B cell (primary cell): Measurements from ENCODE around the gene NRK. TPM values are rescaled to one million over a fixed set of nuclear protein-coding genes. Genes with fewer than 3 reads are reported as not detected.

Experiments
- ATAC-seq: fragments of 200-7000 bp; cut with Tn5 transposase; one replicate; pipeline ENCODE4 v1.10.0; 2021; ENCODE audit warnings: low read depth, mild to moderate bottlenecking, moderate number of reproducible peaks, moderate library complexity
- CTCF ChIA-PET: fragments of 350-600 bp; sonication (Branson Sonifier 250); formaldehyde crosslinking; loops from one replicate; lab custom pipeline; 2021; ENCODE audit warnings: antibody characterized with exemption, inconsistent platforms; lab: Charles Lee
- POLR2A ChIA-PET: fragments of 350-600 bp; sonication (Branson Sonifier 250); formaldehyde crosslinking; loops from one replicate; lab custom pipeline; 2021; ENCODE audit warnings: antibody characterized with exemption; lab: Charles Lee
- DNase-seq: peaks from one replicate; pipeline ENCODE4 v3.0.0; 2013
- H2AFZ ChIP-seq: 2 replicates; pipeline ENCODE4 v1.6.1; 2012; ENCODE audit warnings: mild to moderate bottlenecking, low read depth, low read length; ENCODE audit not compliant: insufficient read depth, poor library complexity, severe bottlenecking
- H3K27ac ChIP-seq, 2 donors: 1 replicate in 1 of 2; 2 replicates in 1 of 2; pipeline ENCODE4 v1.5.1; 2012 to 2013; ENCODE audit warnings: low read length in 2 of 2, mild to moderate bottlenecking in 2 of 2, moderate library complexity in 1 of 2
- H3K27me3 ChIP-seq, 4 experiments: fragments of 200-600 bp in 1 of 4; sonication (generic) in 1 of 4; replicated peaks in 1 of 4; 1 replicate in 2 of 4; 2 replicates in 2 of 4; pipeline versions ENCODE4 v1.6.1 to v1.7.0; 2013 to 2016; ENCODE audit warnings: low read length in 3 of 4, mild to moderate bottlenecking in 2 of 4, mixed read lengths in 1 of 4, moderate library complexity in 1 of 4; ENCODE audit not compliant: insufficient read depth in 4 of 4, control insufficient read depth in 3 of 4; ENCODE audit errors: control extremely low read depth in 1 of 4
- H3K36me3 ChIP-seq, 2 experiments: replicated peaks in 1 of 2; 1 replicate in 1 of 2; 2 replicates in 1 of 2; pipeline versions ENCODE4 v1.6.1 to v1.7.1; 2013; ENCODE audit warnings: low read length in 1 of 2; ENCODE audit not compliant: insufficient read depth in 2 of 2, control insufficient read depth in 1 of 2; ENCODE audit errors: control extremely low read depth in 1 of 2, extremely low read depth in 1 of 2
- H3K4me1 ChIP-seq, 2 donors: fragments of 200-600 bp in 1 of 2; sonication (generic) in 1 of 2; 1 replicate in 1 of 2; 2 replicates in 1 of 2; pipeline versions ENCODE4 v1.5.1 to v1.6.1; 2013 to 2017; ENCODE audit warnings: low read length in 2 of 2; ENCODE audit not compliant: control insufficient read depth in 2 of 2, insufficient read depth in 2 of 2
- H3K4me2 ChIP-seq: replicated peaks from 2 replicates; pipeline ENCODE3; 2012; ENCODE audit warnings: mild to moderate bottlenecking, low read depth, low read length; ENCODE audit not compliant: poor library complexity, severe bottlenecking
- H3K4me3 ChIP-seq, 5 experiments: fragments of 200-600 bp in 1 of 5; sonication (generic) in 1 of 5; 1 replicate in 3 of 5; 2 replicates in 2 of 5; pipeline versions ENCODE4 v1.5.1 to v1.7.0; 2011 to 2016; ENCODE audit warnings: low read length in 4 of 5, mild to moderate bottlenecking in 4 of 5, low read depth in 2 of 5, control low read depth in 1 of 5, moderate library complexity in 1 of 5; ENCODE audit not compliant: insufficient read depth in 1 of 5; ENCODE audit errors: control extremely low read depth in 1 of 5, extremely low read depth in 1 of 5
- H3K79me2 ChIP-seq: fragments of 200-600 bp; sonication (generic); one replicate; pipeline ENCODE4 v1.6.0; 2016; ENCODE audit warnings: low read length; ENCODE audit not compliant: control insufficient read depth, insufficient read depth
- H3K9ac ChIP-seq: fragments of 200-600 bp; sonication (generic); 2 replicates; pipeline ENCODE4 v1.6.1; 2017; ENCODE audit warnings: mild to moderate bottlenecking, low read length, moderate library complexity
- H3K9me3 ChIP-seq, 3 donors: one replicate each; pipeline versions ENCODE4 v1.6.1 to v1.7.1; 2013; ENCODE audit warnings: low read length in 2 of 3; ENCODE audit not compliant: control insufficient read depth in 2 of 3, insufficient read depth in 1 of 3; ENCODE audit errors: control extremely low read depth in 1 of 3
- H4K20me1 ChIP-seq: 2 replicates; pipeline ENCODE4 v1.6.0; 2012; ENCODE audit warnings: mild to moderate bottlenecking, low read length; ENCODE audit not compliant: insufficient read depth, control insufficient read depth, poor library complexity, severe bottlenecking
- H3K27ac Mint-ChIP-seq: one replicate; pipeline ENCODE4 v1.8.0; 2021; ENCODE audit warnings: mixed read lengths
- H3K27me3 Mint-ChIP-seq: one replicate; pipeline ENCODE4 v1.8.0; 2021; ENCODE audit warnings: mixed read lengths
- H3K4me1 Mint-ChIP-seq: one replicate; pipeline ENCODE4 v1.8.0; 2021; ENCODE audit warnings: mixed read lengths
- H3K4me3 Mint-ChIP-seq: one replicate; pipeline ENCODE4 v1.8.0; 2021; ENCODE audit warnings: mixed read lengths
- H3K9me3 Mint-ChIP-seq: one replicate; pipeline ENCODE4 v1.8.0; 2022; ENCODE audit warnings: mixed read lengths; ENCODE audit not compliant: insufficient read depth
- EZH2 ChIP-seq: IDR thresholded peaks from 2 replicates; pipeline ENCODE4 v1.6.1; 2012; ENCODE audit warnings: borderline replicate concordance, low read depth, mild to moderate bottlenecking, moderate library complexity, low read length; ENCODE audit not compliant: insufficient read depth, poor library complexity, severe bottlenecking
- WGBS: methylation state at CpG from one replicate; pipeline ENCODE4 v1.1.5; 2013; ENCODE audit warnings: missing lambda C conversion rate; ENCODE audit not compliant: insufficient coverage; 5-methylcytosine and 5-hydroxymethylcytosine counted together
- intact Hi-C: fragments of 100-400 bp; cut with micrococcal nuclease; formaldehyde crosslinking; loops from one replicate; pipeline ENCODE4 v1.10.0; 2022
- polyA plus RNA-seq: library from polyadenylated mRNA; depleted of rRNA; stranded (reverse); fragments of >200 nt; gene quantifications from 2 replicates; pipeline ENCODE4 v1.2.3, GENCODE V29; 2012
- total RNA-seq, 2 donors: library from RNA; stranded (reverse); fragments of 120-200 nt in 1 of 2; gene quantifications; 1 replicate in 1 of 2; 2 replicates in 1 of 2; pipeline versions ENCODE4 v1.2.3 to v1.2.4, GENCODE V29; 2013 to 2022
- TF ChIP-seq, protein P1 (sequence below): fragments of 200-600 bp; IDR thresholded peaks from one replicate; pipeline ENCODE4 v1.8.0; 2022; ENCODE audit warnings: antibody characterized with exemption, mild to moderate bottlenecking

The NRK gene
- total and polyA plus RNA-seq, 2 donors (not counting 1 experiment from before 2014, with no cell fraction given) = not detected

DNA sequence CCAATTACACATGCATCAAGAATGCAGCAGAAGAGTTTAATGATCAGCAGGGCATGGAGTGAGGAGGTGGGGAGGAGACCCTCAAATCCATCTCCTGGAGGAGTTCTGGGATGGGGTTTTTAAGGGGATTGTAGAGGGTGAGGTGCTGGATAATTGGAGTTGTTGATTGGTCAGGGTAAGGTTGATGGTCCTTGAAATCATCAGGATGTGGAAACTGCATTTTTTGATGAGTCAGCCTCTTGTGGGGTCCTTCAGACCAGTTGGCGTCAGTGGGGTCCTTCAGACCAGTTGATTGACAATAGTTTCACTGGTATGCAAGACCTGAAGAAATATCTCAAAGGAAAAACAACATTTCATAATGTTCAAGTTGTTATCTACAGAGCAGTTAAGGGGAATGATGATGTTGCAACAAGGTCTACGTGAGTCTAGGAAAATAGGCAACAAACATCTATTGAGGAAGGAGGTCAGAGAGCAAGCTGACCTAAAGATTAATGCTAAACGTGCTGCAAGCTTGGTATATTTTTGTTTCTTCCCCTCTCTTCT is 88.3 kb downstream of the NRK start:
- no peak overlapping the region for H3K4me3 Mint-ChIP-seq
- Histone ChIP-seq H2AFZ (no peak overlapping the region), H3K9ac (no peak overlapping the region), H3K36me3 (no peaks in the 10 kb centered on the region), H3K4me3 (no peak overlapping the region), H3K4me1 (no peaks in the 10 kb centered on the region), H3K27ac (no peak overlapping the region), H4K20me1 (no peaks in the 10 kb centered on the region), H3K4me2 (no peak overlapping the region), H3K79me2 (no peaks in the 10 kb centered on the region), H3K27me3 (no peaks in the 10 kb centered on the region), H3K9me3 (no peaks in the 10 kb centered on the region)
- no peak for TF ChIP-seq EZH2
- TF ChIP-seq, protein P1, sequence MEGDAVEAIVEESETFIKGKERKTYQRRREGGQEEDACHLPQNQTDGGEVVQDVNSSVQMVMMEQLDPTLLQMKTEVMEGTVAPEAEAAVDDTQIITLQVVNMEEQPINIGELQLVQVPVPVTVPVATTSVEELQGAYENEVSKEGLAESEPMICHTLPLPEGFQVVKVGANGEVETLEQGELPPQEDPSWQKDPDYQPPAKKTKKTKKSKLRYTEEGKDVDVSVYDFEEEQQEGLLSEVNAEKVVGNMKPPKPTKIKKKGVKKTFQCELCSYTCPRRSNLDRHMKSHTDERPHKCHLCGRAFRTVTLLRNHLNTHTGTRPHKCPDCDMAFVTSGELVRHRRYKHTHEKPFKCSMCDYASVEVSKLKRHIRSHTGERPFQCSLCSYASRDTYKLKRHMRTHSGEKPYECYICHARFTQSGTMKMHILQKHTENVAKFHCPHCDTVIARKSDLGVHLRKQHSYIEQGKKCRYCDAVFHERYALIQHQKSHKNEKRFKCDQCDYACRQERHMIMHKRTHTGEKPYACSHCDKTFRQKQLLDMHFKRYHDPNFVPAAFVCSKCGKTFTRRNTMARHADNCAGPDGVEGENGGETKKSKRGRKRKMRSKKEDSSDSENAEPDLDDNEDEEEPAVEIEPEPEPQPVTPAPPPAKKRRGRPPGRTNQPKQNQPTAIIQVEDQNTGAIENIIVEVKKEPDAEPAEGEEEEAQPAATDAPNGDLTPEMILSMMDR = no peak
- ChIA-PET POLR2A (no interaction called here), CTCF (no interaction called here)
- H3K9me3 Mint-ChIP-seq = no peaks in the 10 kb centered on the region
- ATAC-seq (no peak), DNase-seq (no peak)
- H3K27ac Mint-ChIP-seq = no peak overlapping the region
- intact Hi-C loops = no loop called here
- H3K4me1 Mint-ChIP-seq = no peaks in the 10 kb centered on the region
- no peaks in the 10 kb centered on the region for H3K27me3 Mint-ChIP-seq
- WGBS = no CpG with 5 or more reads among the region's 3 CpGs

DNA sequence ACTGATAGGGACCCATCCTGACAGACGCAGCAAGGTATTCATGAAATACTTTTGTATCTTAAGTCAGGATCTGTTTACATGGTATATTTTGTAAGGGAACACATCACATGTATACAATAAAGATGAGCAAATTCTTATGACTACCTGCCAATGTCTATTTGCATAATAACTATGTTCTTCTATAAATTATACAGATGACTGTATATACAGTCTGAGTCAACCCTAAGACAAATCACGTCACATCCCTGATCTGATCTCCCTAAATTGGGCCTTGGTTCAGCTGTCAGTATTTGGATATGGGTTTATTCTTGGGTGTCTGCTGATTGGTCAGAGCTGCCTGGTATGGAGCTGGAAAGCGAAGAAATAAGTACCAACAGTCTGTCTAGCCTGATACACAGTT is 122.9 kb downstream of the NRK start:
- CTCF ChIA-PET = no interaction called here

More for the DNA sequence above, 122.9 kb downstream of the NRK start:
- Mint-ChIP-seq H3K27me3 (no peaks in the 10 kb centered on the region), H3K9me3 (no peaks in the 10 kb centered on the region), H3K27ac (no peak overlapping the region), H3K4me3 (no peak overlapping the region), H3K4me1 (no peaks in the 10 kb centered on the region)
- Histone ChIP-seq H3K36me3 (no peaks in the 10 kb centered on the region), H3K4me3 (no peak overlapping the region), H3K27me3 (no peaks in the 10 kb centered on the region), H3K27ac (no peak overlapping the region), H3K4me2 (no peak overlapping the region), H2AFZ (no peak overlapping the region), H4K20me1 (no peaks in the 10 kb centered on the region), H3K9ac (no peak overlapping the region), H3K4me1 (no peaks in the 10 kb centered on the region), H3K9me3 (no peaks in the 10 kb centered on the region), H3K79me2 (no peaks in the 10 kb centered on the region)
- no peak for DNase-seq
- no peak for ATAC-seq
- intact Hi-C loops = no loop called here
- TF ChIP-seq, protein P1 = no peak
- no peak for TF ChIP-seq EZH2
- POLR2A ChIA-PET = no interaction called here
- no CpG with 5 or more reads among the region's 3 CpGs for WGBS
